Fibroblast of the aortic adventitia (primary cell): ENCODE results near the gene PCDH17. TPM values are rescaled to one million over a fixed set of nuclear protein-coding genes. Genes with fewer than 3 reads are reported as not detected.

Experiments
- DNase-seq: peaks from one replicate; pipeline ENCODE4 v3.0.0-alpha.2; 2010; ENCODE audit warnings: low read depth
- H3K4me3 ChIP-seq: 2 replicates; pipeline ENCODE4 v1.5.1; 2011; ENCODE audit warnings: low read depth, mild to moderate bottlenecking, control low read depth, low read length, moderate library complexity
- CTCF ChIP-seq: IDR thresholded peaks from 2 replicates; pipeline ENCODE4 v1.5.1; 2011; ENCODE audit warnings: mild to moderate bottlenecking, low read length, control low read depth, inconsistent platforms; ENCODE audit not compliant: insufficient read depth
- total RNA-seq: library from RNA; depleted of rRNA; stranded (reverse); fragments of >200 nt; gene quantifications from 2 replicates; pipeline ENCODE4 v1.2.3, GENCODE V29; 2012; ENCODE audit warnings: low replicate concordance

The PCDH17 gene
- total RNA-seq, 1 donor = 1.4 TPM

- no peak overlapping the region for H3K4me3 ChIP-seq
- no peak for DNase-seq
- no peak for TF ChIP-seq CTCF
Observed at GRCh38 chr13:57675526-57675925, 44.0 kb downstream of the PCDH17 start.

GRCh38 chr13:57680609-57681008 lies 49.1 kb downstream of the PCDH17 start:
- TF ChIP-seq CTCF = no peak
- no peak for DNase-seq
- no peak overlapping the region for H3K4me3 ChIP-seq

GRCh38 chr13:57682128-57682716 lies 50.7 kb downstream of the PCDH17 start:
- H3K4me3 ChIP-seq = no peak overlapping the region
- DNase-seq = no peak
- no peak for TF ChIP-seq CTCF

GRCh38 chr13:57698851-57699250 lies 67.3 kb downstream of the PCDH17 start:
- no peak for DNase-seq
- no peak for TF ChIP-seq CTCF
- H3K4me3 ChIP-seq = no peak overlapping the region

GRCh38 chr13:57704031-57704430 lies 72.5 kb downstream of the PCDH17 start:
- TF ChIP-seq CTCF = no peak
- DNase-seq = no peak
- no peak overlapping the region for H3K4me3 ChIP-seq

GRCh38 chr13:57716295-57716694 lies 84.8 kb downstream of the PCDH17 start:
- no peak for TF ChIP-seq CTCF
- no peak overlapping the region for H3K4me3 ChIP-seq
- no peak for DNase-seq
